ENCODE data around the gene RPS6KL1. TPM values are rescaled to one million over a fixed set of nuclear protein-coding genes. Genes with fewer than 3 reads are reported as not detected.

The RPS6KL1 gene
- total RNA-seq, 1 experiment from 2014 or later: 18.8 TPM

- H2BK15ac ChIP-seq (ENCODE audit: low read depth, low read length): no peak overlapping the region
- no peak overlapping the region for H4K8ac ChIP-seq (replicated peaks; ENCODE audit: insufficient read length, low read depth, low read length)
- H3K27me3 ChIP-seq (ENCODE audit: insufficient read depth, low read length): no peaks in the 10 kb centered on the region
- H3T11ph ChIP-seq (ENCODE audit: low read length): no peak overlapping the region
- no peak overlapping the region for H2AK5ac ChIP-seq (ENCODE audit: insufficient read length, low read length)
- no peak for TF ChIP-seq CTCF (conservative IDR thresholded peaks at IDR 0.05)
- H3K18ac ChIP-seq (ENCODE audit: insufficient read length, low read depth, low read length): no peak overlapping the region
- peaks cover 6 to 7% of the 10 kb centered on the region in 2 experiments; a peak in 3 of 4 replicates for H3K4me1 Mint-ChIP-seq
- H2BK120ac ChIP-seq (ENCODE audit: low read depth, low read length, poor library complexity, severe bottlenecking): no peak overlapping the region
- H4K5ac ChIP-seq (ENCODE audit: insufficient read length, low read depth, low read length): no peak overlapping the region
- H3K4ac ChIP-seq (ENCODE audit: low read depth, low read length): no peak overlapping the region
- no peak overlapping the region for H3K27ac ChIP-seq (ENCODE audit: insufficient read length, low read depth, low read length)
- no peak for DNase-seq
- H2BK5ac ChIP-seq (ENCODE audit: insufficient read length, low read length): no peak overlapping the region
- H3K56ac ChIP-seq (ENCODE audit: insufficient read length, low read depth, low read length): no peak overlapping the region
- H3K27me3 Mint-ChIP-seq (ENCODE audit: low read depth): peaks cover 8% of the 10 kb centered on the region
- H2BK12ac ChIP-seq (ENCODE audit: insufficient read length, low read depth, low read length): no peak overlapping the region
- H3K23me2 ChIP-seq (ENCODE audit: insufficient read length, low read depth, low read length, poor library complexity, severe bottlenecking): peaks cover 4% of the 10 kb centered on the region
- H3K4me3 Mint-ChIP-seq: no peak overlapping the region
- H3K4me1 ChIP-seq (ENCODE audit: insufficient read depth, low read length): no peaks in the 10 kb centered on the region; the same call in 1 of the 2 replicates
- H3K36me3 Mint-ChIP-seq (ENCODE audit: insufficient read depth in 1 of 3, low read depth in 3 of 3): peaks cover 0 to 6% (median 0%) of the 10 kb centered on the region in 3 experiments; a peak in 2 of 7 replicates
- H3K27ac Mint-ChIP-seq: no peak overlapping the region
- no peaks in the 10 kb centered on the region for H3K79me1 ChIP-seq (ENCODE audit: insufficient read depth, low read depth, low read length, poor library complexity, severe bottlenecking)
- no peak overlapping the region for H3K9ac ChIP-seq (ENCODE audit: extremely low read depth, insufficient read length, low read length)
- no peak overlapping the region for H2BK20ac ChIP-seq (ENCODE audit: low read depth, low read length, poor library complexity, severe bottlenecking)
- H4K20me1 ChIP-seq (ENCODE audit: control insufficient read depth, insufficient read depth, insufficient read length): no peaks in the 10 kb centered on the region
- no peaks in the 10 kb centered on the region for H3K79me2 ChIP-seq (ENCODE audit: insufficient read depth, low read length)
- no peaks in the 10 kb centered on the region for H3K9me3 ChIP-seq (ENCODE audit: control insufficient read depth, low read depth, low read length)
- no peak overlapping the region for H3K4me2 ChIP-seq (ENCODE audit: insufficient read depth, insufficient read length, low read length)
- no peak overlapping the region for H4K91ac ChIP-seq (ENCODE audit: insufficient read length, low read depth, low read length)
- H2AFZ ChIP-seq (ENCODE audit: low read length): no peak overlapping the region
- no CpG with 5 or more reads among the region's 19 CpGs for WGBS (ENCODE audit: extremely low coverage, insufficient read length, low lambda C conversion rate)
- no peak overlapping the region for H3K14ac ChIP-seq (ENCODE audit: insufficient read depth, low read length)
- no peaks in the 10 kb centered on the region for H3K9me3 Mint-ChIP-seq
- no peak overlapping the region for H3K23ac ChIP-seq (ENCODE audit: insufficient read length, low read depth, low read length)
Measured at GRCh38 chr14:74921053-74921620, 1.9 kb downstream of the RPS6KL1 start.
